Fibroblast of skin of right quadriceps (primary cell): Measurements from ENCODE around the gene ZNF341.
"Not testable (repeated sequence)": the region's sequence is repeated elsewhere in the genome, so short reads cannot be mapped to it uniquely, and the experiment has no call there.

ENCODE experiments used
- DNase-seq: peaks from one replicate; pipeline ENCODE4 v3.0.0-alpha.2; 2013

ZNF341 gene

GRCh38 chr20:33771938-33772337 lies 40.1 kb downstream of the ZNF341 start:
- no peak for DNase-seq

GRCh38 chr20:33772439-33772838 lies 40.6 kb downstream of the ZNF341 start:
- DNase-seq = no peak

- DNase-seq = no peak
Observed at GRCh38 chr20:33773412-33774089, 41.8 kb downstream of the ZNF341 start.

GRCh38 chr20:33777816-33778215 lies 46.0 kb downstream of the ZNF341 start:
- no peak for DNase-seq

GRCh38 chr20:33781133-33781532 lies 49.3 kb downstream of the ZNF341 start:
- DNase-seq = no peak

- no peak for DNase-seq
Observed at GRCh38 chr20:33781945-33782344, 50.1 kb downstream of the ZNF341 start.

GRCh38 chr20:33783256-33783655 lies 51.5 kb downstream of the ZNF341 start:
- DNase-seq = no peak

- no peak for DNase-seq
Observed at GRCh38 chr20:33783818-33784217, 52.0 kb downstream of the ZNF341 start.

- no peak for DNase-seq
Observed at GRCh38 chr20:33784225-33784624, 52.4 kb downstream of the ZNF341 start.

GRCh38 chr20:33785503-33785902 lies 53.7 kb downstream of the ZNF341 start:
- DNase-seq = no peak

GRCh38 chr20:33787253-33787891 lies 55.6 kb downstream of the ZNF341 start:
- DNase-seq = no peak

GRCh38 chr20:33788351-33789049 lies 56.7 kb downstream of the ZNF341 start:
- no peak for DNase-seq

GRCh38 chr20:33789109-33789857 lies 57.5 kb downstream of the ZNF341 start:
- peak; percentile 96 for DNase-seq

- no peak for DNase-seq
Observed at GRCh38 chr20:33789858-33790182, 58.0 kb downstream of the ZNF341 start.

- no peak for DNase-seq
Observed at GRCh38 chr20:33790566-33790965, 58.8 kb downstream of the ZNF341 start.

GRCh38 chr20:33791021-33791420 lies 59.2 kb downstream of the ZNF341 start:
- DNase-seq = no peak

- no peak for DNase-seq
Observed at GRCh38 chr20:33791540-33791939, 59.7 kb downstream of the ZNF341 start.

- DNase-seq = peak; percentile 48
Observed at GRCh38 chr20:33791959-33792597, 60.3 kb downstream of the ZNF341 start.

GRCh38 chr20:33792598-33792989 lies 60.8 kb downstream of the ZNF341 start:
- not testable (repeated sequence) for DNase-seq

- peak; percentile 27 for DNase-seq
Observed at GRCh38 chr20:33793011-33793931, 61.5 kb downstream of the ZNF341 start.

GRCh38 chr20:33796263-33796906 lies 64.6 kb downstream of the ZNF341 start:
- DNase-seq = no peak
